HG02840 (cell line): ENCODE measurements around the gene NDUFS1.
"Not testable (repeated sequence)": the region's sequence is repeated elsewhere in the genome, so short reads cannot be mapped to it uniquely, and the experiment has no call there.

Experiments
- ATAC-seq: cut with Tn5 transposase; IDR thresholded peaks from one replicate; pipeline ENCODE4 v1.9.1; 2021; ENCODE audit warnings: mild to moderate bottlenecking, moderate library complexity, moderate number of reproducible peaks; ENCODE audit not compliant: unreplicated experiment, low FRiP score

Gene NDUFS1

GRCh38 chr2:206159346-206160124 is at the start of gene NDUFS1, which contains the start of gene EEF1B2:
Gene NDUFS1, minus strand, starts transcription at chr2:206159444. Its CDS starts 5,766 bp downstream, at chr2:206153678.
Gene EEF1B2, plus strand, starts transcription at chr2:206159895. Its CDS starts 85 bp downstream, at chr2:206159980.
- ATAC-seq: peak; percentile 91

- ATAC-seq: no peak
These were observed 49.7 kb upstream of the NDUFS1 start for GRCh38 chr2:206208900-206209299.

GRCh38 chr2:206207316-206207715 is 48.1 kb upstream of the NDUFS1 start:
- not testable (repeated sequence) for ATAC-seq

DNA sequence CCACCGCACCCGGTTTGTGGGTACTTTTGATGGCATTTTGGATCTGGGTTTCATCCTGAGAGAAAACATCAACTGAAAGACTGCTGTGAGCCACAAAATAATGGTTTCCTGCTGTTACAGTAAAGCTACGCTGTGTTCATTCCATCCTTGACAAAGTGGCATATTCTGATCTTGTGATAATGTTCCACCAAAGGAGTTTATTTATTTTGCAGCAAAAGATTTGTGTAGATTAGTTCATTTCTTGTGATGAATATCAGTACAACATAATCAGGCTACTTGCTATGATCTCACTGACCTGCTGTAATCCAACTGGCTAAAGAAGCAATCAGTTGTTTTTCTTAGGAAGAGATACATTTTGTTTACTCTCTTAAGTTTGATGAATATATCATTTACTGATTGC is 45.5 kb upstream of the NDUFS1 start:
- no peak for ATAC-seq

DNA sequence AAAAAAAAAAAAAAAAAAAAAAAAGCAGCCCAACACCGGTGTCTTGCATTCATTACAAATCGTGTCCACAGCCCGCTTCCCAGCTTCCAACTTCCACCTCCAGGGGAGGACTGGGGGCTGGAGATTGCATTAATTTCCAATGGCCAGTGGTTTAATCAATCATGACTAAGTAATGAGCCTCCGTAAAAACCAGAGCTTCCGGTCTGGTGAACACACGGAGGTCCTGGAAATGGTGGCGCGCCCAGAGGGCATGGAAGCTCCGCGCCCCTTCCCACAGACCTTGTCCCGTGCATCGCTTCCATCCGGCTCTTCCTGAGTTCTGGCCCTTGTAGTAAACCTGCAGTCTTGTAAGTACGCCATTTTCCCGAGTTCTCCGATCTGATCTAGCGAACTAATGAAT is 44.1 kb upstream of the NDUFS1 start:
- no peak for ATAC-seq

- ATAC-seq: no peak
These were observed 43.2 kb upstream of the NDUFS1 start for GRCh38 chr2:206202446-206202845.

DNA sequence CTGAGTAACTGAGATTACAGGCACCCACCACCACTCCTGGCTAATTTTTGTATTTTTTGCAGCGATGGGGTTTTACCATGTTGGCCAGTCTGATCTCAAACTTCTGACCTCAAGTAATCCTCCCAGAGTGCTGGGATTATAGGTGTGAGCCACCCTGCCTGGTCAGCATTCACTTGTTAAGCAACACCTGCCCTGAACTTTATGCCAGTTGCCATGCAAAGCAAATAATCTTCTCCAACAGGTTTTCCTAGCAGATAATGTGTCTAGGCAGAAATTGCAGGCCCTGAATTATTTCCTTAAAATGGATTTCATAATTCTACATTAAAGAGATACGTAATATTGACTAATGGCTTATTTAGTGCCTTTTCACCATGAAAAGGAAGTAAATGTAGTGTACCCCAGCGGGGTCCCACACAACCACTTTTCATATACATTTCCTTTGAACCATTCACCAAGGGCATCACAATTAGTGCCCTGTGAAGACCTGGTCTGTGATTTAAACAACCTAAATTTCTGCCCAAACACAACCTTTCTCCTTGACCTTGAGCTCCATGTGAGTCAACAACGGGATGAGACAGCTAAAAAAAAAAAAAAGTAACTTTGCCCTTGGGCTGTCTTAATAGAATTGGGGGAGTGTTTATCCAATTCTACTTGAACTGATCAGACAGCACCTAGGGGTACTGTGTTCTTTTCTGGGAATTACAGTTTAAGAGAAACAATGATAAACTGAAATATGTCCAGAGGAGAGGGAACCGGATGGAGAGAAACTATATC is 42.0 kb upstream of the NDUFS1 start:
- ATAC-seq: no peak

DNA sequence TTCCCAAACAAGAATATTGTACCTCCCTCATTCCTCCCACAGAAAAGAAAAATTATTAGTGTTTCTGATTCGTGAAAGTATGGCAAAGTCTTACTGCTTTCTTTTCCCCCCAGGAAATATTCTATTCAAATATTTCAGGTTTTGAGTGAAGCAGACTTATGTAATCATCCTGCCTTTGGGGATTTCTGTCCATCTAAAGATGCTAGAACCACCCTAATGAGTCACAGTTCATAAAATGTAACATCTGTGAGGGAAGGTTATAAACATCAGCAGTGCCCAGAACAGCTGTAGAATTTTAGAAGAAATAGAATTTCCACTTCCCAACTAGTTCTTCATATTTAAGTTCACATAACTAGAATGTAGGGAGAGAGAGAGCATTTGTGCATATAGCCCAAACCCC is 39.4 kb upstream of the NDUFS1 start:
- no peak for ATAC-seq

DNA sequence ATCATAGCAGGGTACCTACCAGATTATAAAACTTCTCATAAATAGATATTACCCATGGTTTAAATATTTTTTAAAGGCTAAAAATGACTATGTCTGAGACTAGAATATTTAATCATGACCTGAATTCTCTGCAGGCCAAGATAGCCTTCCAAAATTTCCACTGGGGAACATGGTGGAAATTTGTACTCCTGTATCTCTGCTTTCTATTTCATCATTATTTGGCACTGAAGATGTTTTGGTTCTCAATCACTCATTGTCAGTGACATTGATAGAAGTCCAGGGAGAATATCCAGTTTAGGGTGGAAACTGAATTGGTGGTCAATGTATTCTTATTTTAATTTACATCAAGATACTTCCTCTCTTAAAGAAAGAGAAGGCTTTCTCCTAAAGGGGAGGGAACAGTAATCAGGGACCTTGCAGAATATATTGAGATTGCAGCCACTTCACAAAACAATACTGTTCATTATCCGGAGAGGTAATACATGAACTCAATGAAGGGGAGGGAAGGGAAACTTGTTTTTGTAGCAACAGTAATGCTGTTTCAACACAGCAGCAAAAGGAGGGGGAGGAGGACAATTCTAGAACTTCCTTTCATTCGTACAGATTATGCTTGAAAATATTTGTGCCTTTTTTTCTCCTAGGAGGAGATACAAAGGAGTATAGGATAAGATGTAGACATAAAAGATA is 34.6 kb upstream of the NDUFS1 start:
- no peak for ATAC-seq

DNA sequence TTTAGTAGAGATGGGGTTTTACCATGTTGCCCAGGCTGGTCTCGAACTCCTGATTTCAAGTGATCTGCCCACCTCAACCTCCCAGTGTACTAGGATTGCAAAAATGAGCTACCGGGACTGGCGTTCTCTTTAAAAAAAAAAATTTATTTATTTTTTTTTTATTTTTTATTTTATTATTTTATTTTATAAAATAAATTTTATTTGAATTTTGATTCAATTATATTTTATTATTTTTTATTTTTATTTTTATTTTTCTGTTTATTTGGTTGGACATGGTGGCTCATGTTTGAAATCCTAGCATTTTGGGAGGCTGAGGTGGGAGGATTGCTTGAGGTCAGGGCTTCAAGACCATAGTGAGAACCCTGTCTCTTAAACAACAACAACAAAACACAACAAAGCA is 32.9 kb upstream of the NDUFS1 start:
- no peak for ATAC-seq

DNA sequence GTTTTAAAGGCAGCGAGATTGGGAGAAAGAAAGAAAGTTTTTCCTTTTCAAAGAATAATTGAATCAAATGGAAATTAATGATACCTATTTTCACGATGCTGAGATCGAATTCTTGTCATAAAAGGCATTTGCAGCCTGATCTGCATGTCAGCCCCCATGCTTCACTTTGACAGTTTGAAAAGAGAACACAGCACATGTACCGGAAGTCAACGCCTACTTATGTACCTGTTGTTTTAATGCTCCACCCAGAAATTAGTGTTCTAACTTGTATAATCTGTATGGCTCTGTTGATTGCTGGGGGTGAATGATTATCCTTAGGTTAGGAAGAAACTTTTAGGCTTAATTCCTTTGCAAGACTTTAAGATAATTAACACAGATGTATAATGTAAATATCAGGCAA is 31.4 kb upstream of the NDUFS1 start:
- no peak for ATAC-seq

GRCh38 chr2:206190111-206190510 is 30.9 kb upstream of the NDUFS1 start:
- ATAC-seq: no peak

DNA sequence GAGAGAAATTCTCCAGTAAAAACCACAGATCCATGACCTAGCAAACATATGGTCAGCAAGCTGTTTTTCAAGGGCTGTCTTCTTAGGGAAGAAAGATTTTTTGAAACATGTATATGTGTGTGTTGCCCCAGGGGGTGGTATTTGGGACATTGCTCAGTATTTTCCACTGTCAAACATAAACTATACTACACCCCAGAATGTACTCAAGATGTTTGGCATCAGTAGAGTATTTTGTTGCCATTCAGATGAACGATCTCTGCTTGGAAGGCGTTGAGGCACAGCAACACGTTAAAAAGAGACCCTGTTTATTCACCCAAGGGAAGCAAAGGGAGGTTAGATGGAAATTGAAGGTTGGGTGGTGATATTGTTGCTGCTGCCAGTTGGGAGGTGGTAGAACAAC is 30.4 kb upstream of the NDUFS1 start:
- ATAC-seq: no peak

DNA sequence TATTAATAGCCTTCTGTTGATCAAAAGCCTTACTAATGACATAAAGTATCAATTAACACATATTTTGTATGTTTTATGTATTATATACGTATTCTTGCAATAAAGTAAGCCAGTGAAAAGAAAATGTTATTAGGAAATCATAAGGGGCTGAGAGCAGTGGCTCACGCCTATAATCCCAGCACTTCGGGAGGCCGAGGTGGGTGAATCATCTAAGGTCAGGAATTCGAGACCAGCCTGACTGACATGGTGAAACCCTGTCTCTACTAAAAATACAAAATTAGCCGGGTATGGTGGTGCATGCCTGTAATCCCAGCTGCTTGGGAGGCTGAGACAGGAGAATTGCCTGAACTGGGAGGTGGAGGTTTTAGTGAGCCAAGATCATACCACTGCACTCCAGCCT is 22.3 kb upstream of the NDUFS1 start:
- ATAC-seq: not testable (repeated sequence)

DNA sequence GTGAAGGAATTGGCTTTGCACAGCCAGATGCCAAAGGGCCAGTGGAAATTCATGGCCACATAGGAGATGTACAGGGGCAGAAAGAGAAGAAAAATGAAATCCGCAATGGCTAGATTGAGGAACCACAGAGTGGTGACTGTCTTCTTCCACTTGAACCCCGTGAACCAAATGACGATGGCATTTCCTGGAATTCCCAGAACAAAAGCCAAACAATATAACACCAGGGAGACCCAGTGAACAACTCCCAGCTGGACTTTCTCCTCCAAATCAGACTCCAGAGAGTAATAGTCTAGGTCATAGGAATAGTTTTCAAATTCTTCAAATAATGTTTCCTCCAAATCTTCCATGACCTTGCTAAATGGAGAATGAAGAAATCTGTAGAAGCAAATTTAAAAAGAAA is 17.7 kb upstream of the NDUFS1 start:
- ATAC-seq: no peak

GRCh38 chr2:206176121-206176520 is 16.9 kb upstream of the NDUFS1 start:
- no peak for ATAC-seq

DNA sequence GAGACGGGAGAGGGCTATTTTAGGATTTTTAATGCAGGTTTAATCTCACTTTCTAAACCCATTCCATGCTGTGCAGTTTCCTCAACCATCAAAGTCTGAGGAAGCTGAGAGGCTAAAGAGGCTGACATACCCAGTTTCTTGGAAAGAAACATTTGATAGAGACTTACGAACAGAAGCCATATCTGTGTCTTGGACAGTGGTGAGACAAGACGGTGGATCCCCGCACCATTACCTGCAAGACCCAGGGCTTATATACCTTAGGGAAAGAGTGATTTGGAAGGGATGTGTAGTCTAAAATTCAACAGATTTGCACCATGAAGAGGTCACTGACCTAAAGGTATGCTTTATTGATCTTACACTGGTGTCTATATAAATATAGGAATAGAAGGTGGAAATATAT is 13.9 kb upstream of the NDUFS1 start:
- ATAC-seq: no peak

GRCh38 chr2:206171624-206172397 is 12.6 kb upstream of the NDUFS1 start:
- ATAC-seq: not testable (repeated sequence)

DNA sequence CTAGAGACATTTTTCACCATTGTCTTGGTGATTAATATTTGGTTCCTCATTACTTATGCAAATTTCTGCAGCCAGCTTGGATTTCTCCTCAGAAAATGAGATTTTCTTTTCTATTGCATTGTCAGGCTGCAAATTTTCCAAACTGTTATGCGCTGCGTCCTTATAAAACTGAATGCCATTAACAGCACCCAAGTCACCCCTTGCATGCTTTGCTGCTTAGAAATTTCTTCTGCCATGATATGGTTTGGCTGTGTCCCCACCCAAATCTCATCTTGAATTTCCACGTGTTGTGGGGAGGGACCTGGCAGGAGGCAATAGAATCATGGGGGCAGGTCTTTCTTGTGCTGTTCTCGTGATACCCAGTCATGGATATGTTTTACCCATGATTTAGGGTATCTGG is 9.0 kb upstream of the NDUFS1 start:
- ATAC-seq: not testable (repeated sequence)

GRCh38 chr2:206164261-206164862 is 5.1 kb upstream of the NDUFS1 start:
- ATAC-seq: no peak
